K562 (cell line): ENCODE data around the gene UBE2E1. TPM values are rescaled to one million over a fixed set of nuclear protein-coding genes. Genes with fewer than 3 reads are reported as not detected.

Experiments used
- ARID3A ChIP-seq: IDR thresholded peaks from 2 replicates; pipeline ENCODE4 v1.6.1; 2012; ENCODE audit warnings: low read depth, low read length, improper control_type of control experiment, borderline replicate concordance
- CC2D1A ChIP-seq: fragments of 450-650 bp; IDR thresholded peaks from 2 replicates; pipeline ENCODE4 v1.6.1; 2017; ENCODE audit warnings: mild to moderate bottlenecking
- L3MBTL2 ChIP-seq: fragments of 450-650 bp; IDR thresholded peaks from 2 replicates; pipeline ENCODE4 v1.6.1; 2016; ENCODE audit warnings: mild to moderate bottlenecking, moderate library complexity
- PBX2 ChIP-seq, 2 experiments: IDR thresholded peaks in 1 of 2; conservative IDR thresholded peaks in 1 of 2; 2 replicates each; pipeline ENCODE4 v1.6.1; 2016; ENCODE audit warnings: low read depth in 2 of 2, mild to moderate bottlenecking in 1 of 2, missing compliant biosample characterization in 1 of 2, missing genetic modification characterization in 1 of 2, moderate library complexity in 1 of 2
- PHF20 ChIP-seq: fragments of 450-650 bp; IDR thresholded peaks from 2 replicates; pipeline ENCODE4 v1.6.1; 2018; ENCODE audit not compliant: partially characterized antibody
- RNF2 ChIP-seq: sonication (generic); IDR thresholded peaks from 2 replicates; pipeline ENCODE4 v1.6.1; 2016
- TEAD2 ChIP-seq: fragments of 450-650 bp; IDR thresholded peaks from 2 replicates; pipeline ENCODE4 v1.6.1; 2016; ENCODE audit warnings: missing genetic modification characterization, control low read depth, missing compliant biosample characterization
- polyA plus RNA-seq, 8 experiments: library from polyadenylated mRNA; depleted of rRNA in 4 of 8; stranded (reverse) in 5 of 8; unstranded in 3 of 8; fragments of >200 nt; fragmentation: Nextera tagmentation in 2 of 8; fragmentation: Illumina TruSeq in 1 of 8; extraction: Ambion mirVana in 2 of 8; extraction: Trizol in 1 of 8; gene quantifications; 2 replicates each; pipeline versions ENCODE4 v1.2.1 to v1.2.3, GENCODE V29; 2011 to 2014; ENCODE audit warnings: inconsistent platforms in 1 of 8, missing spikeins in 1 of 8
- total RNA-seq, 7 experiments: library from RNA; depleted of rRNA in 6 of 7; stranded (reverse); fragments of >200 nt in 6 of 7; fragmentation: Illumina TruSeq in 2 of 7; extraction: Trizol in 2 of 7; gene quantifications; 2 replicates each; pipeline versions ENCODE4 v1.2.1 to v1.2.3, GENCODE V29; 2011 to 2021; ENCODE audit warnings: low replicate concordance in 1 of 7

UBE2E1 gene
- total and polyA plus RNA-seq, 9 of the 15 experiments (the other 6 are each of a cell fraction or from before 2014, with no cell fraction given) = 54.4 to 294 (median 165) TPM

DNA sequence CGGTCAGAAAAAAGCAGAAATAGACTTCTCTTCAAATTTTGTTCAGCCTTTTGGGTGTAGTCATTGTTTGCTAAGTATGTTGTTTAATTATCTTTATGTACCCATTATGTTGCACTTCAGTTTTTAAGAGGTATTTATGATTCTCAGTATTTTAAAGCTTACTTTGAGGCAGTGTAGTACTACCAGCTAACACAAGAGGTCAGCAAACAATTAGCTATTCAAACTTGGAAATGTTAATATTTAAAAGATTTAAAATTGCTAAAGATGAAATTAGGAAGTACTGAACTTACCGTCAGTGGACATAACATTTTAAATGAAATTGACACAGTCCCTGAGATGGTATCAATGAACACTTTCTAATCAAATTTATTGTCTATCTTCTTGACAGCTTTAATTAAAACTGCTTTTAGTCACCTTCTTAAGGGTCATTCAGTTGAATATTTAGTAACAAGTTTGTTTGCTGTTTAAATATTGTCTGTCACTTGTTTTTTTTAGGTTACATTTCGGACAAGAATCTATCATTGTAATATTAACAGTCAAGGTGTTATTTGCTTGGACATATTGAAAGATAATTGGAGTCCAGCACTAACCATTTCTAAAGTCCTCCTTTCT lies 83.0 kb downstream of the UBE2E1 start (continued):
- TF ChIP-seq PBX2 (CRISPR knock-in tag; IDR thresholded peaks at IDR 0.05; ENCODE audit: low read depth) = no peak
- TF ChIP-seq PBX2 (tag; conservative IDR thresholded peaks at IDR 0.05; ENCODE audit: low read depth) = no peak
- TF ChIP-seq PHF20 = no peak
- 0 out of 2 replicates have a peak, but pooled peaks have one; percentile 43 for TF ChIP-seq ARID3A
- no peak for TF ChIP-seq TEAD2 (tag)
- TF ChIP-seq CC2D1A = 0 out of 2 replicates have a peak, but pooled peaks have one; percentile 30
- no peak for TF ChIP-seq RNF2
- TF ChIP-seq L3MBTL2 = no peak
- TF ChIP-seq, all 486 proteins: peak for 13
